ENCODE measurements around the gene RASA2. TPM values are rescaled to one million over a fixed set of nuclear protein-coding genes. Genes with fewer than 3 reads are reported as not detected.

The RASA2 gene
- total and polyA plus RNA-seq, 10 of the 15 experiments (the other 5 are each of a cell fraction or from before 2014, with no cell fraction given), result 1.9 to 9.4 (median 7.2) TPM

- Histone ChIP-seq H3K36me3 (ENCODE audit: control insufficient read depth in 2 of 2, insufficient read depth in 2 of 2, low read length in 1 of 2) (no peaks in the 10 kb centered on the region), H3K9me3 (replicated peaks; ENCODE audit: control insufficient read depth, insufficient read depth, low read length) (no peaks in the 10 kb centered on the region; the same call in 2 of the 3 replicates), H4K20me1 (ENCODE audit: control insufficient read depth, insufficient read depth) (no peaks in the 10 kb centered on the region), H3K4me2 (ENCODE audit: control insufficient read depth, insufficient read depth) (no peak overlapping the region), H3K9ac (ENCODE audit: control insufficient read depth, insufficient read depth, low read length) (no peak overlapping the region), H3K27me3 (replicated peaks in 1 of 2; ENCODE audit: control insufficient read depth in 2 of 2, insufficient read depth in 2 of 2, low read length in 1 of 2) (no peaks in the 10 kb centered on the region), H2AFZ (ENCODE audit: control insufficient read depth, low read depth, low read length) (no peak overlapping the region), H3K4me3 (no peak overlapping the region), H3K79me2 (ENCODE audit: control insufficient read depth, insufficient read depth, low read length) (no peaks in the 10 kb centered on the region), H3K4me1 (ENCODE audit: control insufficient read depth, insufficient read depth, low read length) (no peaks in the 10 kb centered on the region), H3K27ac (ENCODE audit: control insufficient read depth, insufficient read depth) (no peak overlapping the region)
- RAD21 ChIA-PET (ENCODE audit: unreplicated experiment), result interaction anchor here (0.9 kb wide), 1 partner anchor 90 kb away, joined by 4 read pairs; no protein-coding TSS in a partner anchor
- POLR2A ChIA-PET, result no interaction called here
- WGBS (ENCODE audit: insufficient coverage, insufficient replicate concordance, low lambda C conversion rate, missing lambda C conversion rate), result 61% methylated on average over 5 of the region's 5 CpGs
- FAIRE-seq (no peak), ATAC-seq (no peak), DNase-seq (ENCODE audit: low read depth, low spot score) (no peak)
- SMC1A ChIA-PET (ENCODE audit: uncharacterized antibody, unreplicated experiment), result interaction anchor here (0.7 to 0.9 kb wide), 2 partner anchors 90 to 809 kb away, joined by 3 read pairs; no protein-coding TSS in a partner anchor
- BruUV-seq (replicated peaks), result no TSS peak
- in situ Hi-C loops (cut with MboI), result no loop called here
- intact Hi-C loops (cut with micrococcal nuclease; ENCODE audit: unreplicated experiment), result loop anchor here (5.0 kb wide), 1 partner anchor 811 kb away; no protein-coding TSS in a partner anchor
- CTCF ChIA-PET, result interaction anchor here (0.9 to 2.1 kb wide), 5 partner anchors 11 to 99 kb away, joined by 3 to 7 read pairs (median 3); no protein-coding TSS in a partner anchor
- no peak for TF ChIP-seq IRF4 (IDR thresholded peaks at IDR 0.05; ENCODE audit: low read depth, low read length)
- TF ChIP-seq PBX3 (IDR thresholded peaks at IDR 0.05; ENCODE audit: insufficient replicate concordance, low read depth, low read length), result no peak
Measured at GRCh38 chr3:141471160-141471559, 15.7 kb upstream of the RASA2 start.

- no TSS peak for BruUV-seq (replicated peaks)
- no peaks in the 10 kb centered on the region for H3K79me2 ChIP-seq (ENCODE audit: control insufficient read depth, insufficient read depth, low read length)
- intact Hi-C loops (cut with micrococcal nuclease; ENCODE audit: unreplicated experiment) (no loop called here), in situ Hi-C loops (cut with MboI) (no loop called here)
- H3K4me3 ChIP-seq, result no peak overlapping the region
- no peaks in the 10 kb centered on the region for H3K36me3 ChIP-seq (ENCODE audit: control insufficient read depth in 2 of 2, insufficient read depth in 2 of 2, low read length in 1 of 2)
- DNase-seq (ENCODE audit: low read depth, low spot score) (no peak), ATAC-seq (no peak), FAIRE-seq (no peak)
- H3K27me3 ChIP-seq (replicated peaks in 1 of 2; ENCODE audit: control insufficient read depth in 2 of 2, insufficient read depth in 2 of 2, low read length in 1 of 2), result peaks cover 0 to 2% of the 10 kb centered on the region in 2 experiments; a peak in 1 of 4 replicates
- no peak overlapping the region for H3K27ac ChIP-seq (ENCODE audit: control insufficient read depth, insufficient read depth)
- H3K9ac ChIP-seq (ENCODE audit: control insufficient read depth, insufficient read depth, low read length), result no peak overlapping the region
- H3K4me2 ChIP-seq (ENCODE audit: control insufficient read depth, insufficient read depth), result no peak overlapping the region
- no peaks in the 10 kb centered on the region for H4K20me1 ChIP-seq (ENCODE audit: control insufficient read depth, insufficient read depth)
- ChIA-PET SMC1A (ENCODE audit: uncharacterized antibody, unreplicated experiment) (interaction anchor here (0.7 to 1.1 kb wide), 3 partner anchors 19 to 85 kb away, joined by 3 to 4 read pairs (median 3); no protein-coding TSS in a partner anchor), CTCF (interaction anchor here (1.0 to 1.5 kb wide), 4 partner anchors 10 to 85 kb away, joined by 3 to 8 read pairs (median 4); no protein-coding TSS in a partner anchor), RAD21 (ENCODE audit: unreplicated experiment) (interaction anchor here (0.7 kb wide), 1 partner anchor 93 kb away, joined by 3 read pairs; no protein-coding TSS in a partner anchor), POLR2A (no interaction called here)
- no peak overlapping the region for H2AFZ ChIP-seq (ENCODE audit: control insufficient read depth, low read depth, low read length)
- H3K4me1 ChIP-seq (ENCODE audit: control insufficient read depth, insufficient read depth, low read length), result no peaks in the 10 kb centered on the region
- no peaks in the 10 kb centered on the region; the same call in 2 of the 3 replicates for H3K9me3 ChIP-seq (replicated peaks; ENCODE audit: control insufficient read depth, insufficient read depth, low read length)
- WGBS (ENCODE audit: insufficient coverage, insufficient replicate concordance, low lambda C conversion rate, missing lambda C conversion rate), result 45% methylated on average over 2 of the region's 2 CpGs
- TF ChIP-seq ZBED1 (IDR thresholded peaks at IDR 0.05; ENCODE audit: borderline replicate concordance), result no peak
- no peak for TF ChIP-seq SREBF1 (IDR thresholded peaks at IDR 0.05; ENCODE audit: low read length)
- TF ChIP-seq ASH2L (IDR thresholded peaks at IDR 0.05; ENCODE audit: borderline replicate concordance, low read depth), result no peak
- TF ChIP-seq NFXL1 (IDR thresholded peaks at IDR 0.05; ENCODE audit: borderline replicate concordance), result no peak
- TF ChIP-seq ZNF687 (IDR thresholded peaks at IDR 0.05), result no peak
- TF ChIP-seq CEBPB (IDR thresholded peaks at IDR 0.05; ENCODE audit: borderline replicate concordance in 1 of 2, low read depth in 2 of 2, low read length in 2 of 2), result no peak
- no peak for TF ChIP-seq KDM1A (IDR thresholded peaks at IDR 0.05; ENCODE audit: borderline replicate concordance)
- no peak for TF ChIP-seq MXI1 (IDR thresholded peaks at IDR 0.05; ENCODE audit: low read depth, low read length)
- TF ChIP-seq ZSCAN29 (IDR thresholded peaks at IDR 0.05), result no peak
Measured at GRCh38 chr3:141476033-141476432, 10.8 kb upstream of the RASA2 start.

All from GM12878 (cell line).